IMR-90 (cell line): Measurements from ENCODE around the gene CTNNA2. TPM values are rescaled to one million over a fixed set of nuclear protein-coding genes. Genes with fewer than 3 reads are reported as not detected.

Experiments used
- ATAC-seq: fragments of 200-7000 bp; cut with Tn5 transposase; 2 replicates; pipeline ENCODE4 v1.9.1; 2020; ENCODE audit warnings: low read depth, mild to moderate bottlenecking, moderate library complexity
- BruUV-seq: library from RNA; stranded (reverse); fragments of 400-500 nt; replicated peaks from 2 replicates; lab custom pipeline; 2021; lab: Mats Ljungman, UMichigan
- CTCF ChIA-PET: fragments of 300-600 bp; formaldehyde crosslinking; extraction: SDS; loops from one replicate; lab custom pipeline; 2021; ENCODE audit warnings: antibody characterized with exemption; lab: Yijun Ruan, JAX
- POLR2A ChIA-PET: fragments of 300-600 bp; sonication (Branson Sonifier 250); formaldehyde crosslinking; loops from one replicate; lab custom pipeline; 2022; ENCODE audit warnings: antibody characterized with exemption; ENCODE audit not compliant: unreplicated experiment; lab: Charles Lee
- DNase-seq: peaks from one replicate; pipeline ENCODE4 v3.0.0; 2013
- H2AFZ ChIP-seq: replicated peaks from 2 replicates; pipeline ENCODE3; 2013; ENCODE audit warnings: low read length, mild to moderate bottlenecking; ENCODE audit not compliant: poor library complexity
- H2AK5ac ChIP-seq: 2 replicates; pipeline ENCODE4 v1.6.1; 2013; ENCODE audit warnings: low read depth, low read length, inconsistent platforms
- H2AK9ac ChIP-seq: replicated peaks from 2 replicates; pipeline ENCODE3; 2013; ENCODE audit warnings: mild to moderate bottlenecking, low read depth, low read length, moderate library complexity; ENCODE audit not compliant: poor library complexity
- H2BK120ac ChIP-seq: 2 replicates; pipeline ENCODE4 v1.6.1; 2013; ENCODE audit warnings: low read depth, low read length, inconsistent platforms
- H2BK15ac ChIP-seq: 3 replicates; pipeline ENCODE4 v1.6.1; 2013; ENCODE audit warnings: low read depth, low read length, inconsistent platforms
- H2BK20ac ChIP-seq: 2 replicates; pipeline ENCODE4 v1.6.1; 2013; ENCODE audit warnings: low read depth, mild to moderate bottlenecking, inconsistent platforms, low read length, moderate library complexity
- H2BK5ac ChIP-seq: 2 replicates; pipeline ENCODE4 v1.6.1; 2013; ENCODE audit warnings: mild to moderate bottlenecking, low read depth, low read length, inconsistent platforms; ENCODE audit not compliant: poor library complexity, severe bottlenecking
- H3K14ac ChIP-seq: replicated peaks from 2 replicates; pipeline ENCODE4 v1.6.1; 2013; ENCODE audit warnings: low read depth, low read length, inconsistent platforms
- H3K18ac ChIP-seq: 2 replicates; pipeline ENCODE4 v1.6.1; 2013; ENCODE audit warnings: low read depth, low read length, control low read depth
- H3K23ac ChIP-seq: 2 replicates; pipeline ENCODE4 v1.6.1; 2013; ENCODE audit warnings: low read depth, low read length, inconsistent platforms
- H3K27ac ChIP-seq: 2 replicates; pipeline ENCODE4 v1.5.1; 2013; ENCODE audit warnings: mild to moderate bottlenecking, control low read depth, low read length; ENCODE audit not compliant: insufficient read depth
- H3K27me3 ChIP-seq: 2 replicates; pipeline ENCODE4 v1.6.1; 2013; ENCODE audit warnings: low read length; ENCODE audit not compliant: control insufficient read depth, insufficient read depth
- H3K36me3 ChIP-seq: 2 replicates; pipeline ENCODE4 v1.6.1; 2013; ENCODE audit warnings: low read length, mixed read lengths; ENCODE audit not compliant: control insufficient read depth, insufficient read depth
- H3K4ac ChIP-seq: 2 replicates; pipeline ENCODE4 v1.6.1; 2013; ENCODE audit warnings: low read depth, low read length, inconsistent platforms
- H3K4me1 ChIP-seq: 2 replicates; pipeline ENCODE4 v1.6.1; 2013; ENCODE audit warnings: low read length, mixed read lengths; ENCODE audit not compliant: control insufficient read depth, insufficient read depth
- H3K4me2 ChIP-seq: 2 replicates; pipeline ENCODE4 v1.6.1; 2013; ENCODE audit warnings: low read depth, mild to moderate bottlenecking, control low read depth, low read length, moderate library complexity
- H3K4me3 ChIP-seq: 2 replicates; pipeline ENCODE4 v1.5.1; 2013; ENCODE audit warnings: low read depth, mild to moderate bottlenecking, control low read depth, low read length, moderate library complexity; ENCODE audit not compliant: insufficient read depth
- H3K56ac ChIP-seq: 2 replicates; pipeline ENCODE4 v1.6.1; 2013; ENCODE audit warnings: low read length, inconsistent platforms; ENCODE audit not compliant: insufficient read depth; ENCODE audit errors: extremely low read depth
- H3K79me1 ChIP-seq, 2 experiments: 2 replicates each; pipeline ENCODE4 v1.6.1; 2013; ENCODE audit warnings: low read length in 2 of 2, inconsistent platforms in 1 of 2, low read depth in 1 of 2
- H3K9ac ChIP-seq: 2 replicates; pipeline ENCODE4 v1.6.1; 2013; ENCODE audit warnings: low read depth, low read length, control low read depth
- H3K9me1 ChIP-seq: 2 replicates; pipeline ENCODE4 v1.6.1; 2013; ENCODE audit warnings: low read length, inconsistent platforms; ENCODE audit not compliant: insufficient read depth
- H3K9me3 ChIP-seq: 2 replicates; pipeline ENCODE4 v1.6.1; 2013; ENCODE audit warnings: low read length; ENCODE audit not compliant: control insufficient read depth, insufficient read depth
- H4K20me1 ChIP-seq: 2 replicates; pipeline ENCODE4 v1.6.1; 2013; ENCODE audit warnings: low read length, inconsistent platforms; ENCODE audit not compliant: insufficient read depth
- H4K5ac ChIP-seq: 2 replicates; pipeline ENCODE4 v1.6.1; 2013; ENCODE audit warnings: mild to moderate bottlenecking, low read depth, low read length, control low read depth
- H4K8ac ChIP-seq, 2 experiments: 2 replicates each; pipeline ENCODE4 v1.6.1; 2013; ENCODE audit warnings: low read depth in 2 of 2, low read length in 2 of 2, control low read depth in 1 of 2, inconsistent platforms in 1 of 2
- H4K91ac ChIP-seq: 2 replicates; pipeline ENCODE4 v1.6.1; 2013; ENCODE audit warnings: low read depth, low read length, inconsistent platforms; ENCODE audit not compliant: insufficient read depth
- BHLHE40 ChIP-seq: fragments of 150-350 bp; IDR thresholded peaks from 2 replicates; pipeline ENCODE4 v1.6.1; 2016; ENCODE audit warnings: mild to moderate bottlenecking, low read depth, low read length
- CEBPB ChIP-seq: IDR thresholded peaks from 2 replicates; pipeline ENCODE4 v1.6.1; 2012; ENCODE audit warnings: low read depth, low read length, improper control_type of control experiment
- MAZ ChIP-seq: IDR thresholded peaks from 2 replicates; pipeline ENCODE4 v1.6.1; 2012; ENCODE audit warnings: low read depth, mild to moderate bottlenecking, low read length, improper control_type of control experiment, moderate library complexity, borderline replicate concordance
- MXI1 ChIP-seq: IDR thresholded peaks from 2 replicates; pipeline ENCODE4 v1.6.1; 2012; ENCODE audit warnings: low read depth, mild to moderate bottlenecking, low read length, moderate library complexity, borderline replicate concordance
- NFE2L2 ChIP-seq: fragments of 150-350 bp; IDR thresholded peaks from 2 replicates; pipeline ENCODE4 v1.6.1; 2016; ENCODE audit warnings: low read depth, mild to moderate bottlenecking, low read length
- WGBS, 2 experiments: methylation state at CpG; one replicate each; pipeline versions ENCODE4 v1.1.5 to v1.1.7; 2013; ENCODE audit warnings: missing lambda C conversion rate in 2 of 2; ENCODE audit not compliant: insufficient read length in 1 of 2; ENCODE audit errors: extremely low coverage in 2 of 2; 5-methylcytosine and 5-hydroxymethylcytosine counted together
- dilution Hi-C: fragments of 300-500 bp; cut with HindIII; formaldehyde crosslinking; loops from one replicate; pipeline ENCODE4 v1.14.3; 2018; ENCODE audit warnings: low sequenced_read_pairs; ENCODE audit not compliant: unreplicated experiment
- in situ Hi-C: fragments of 300-500 bp; cut with MboI; formaldehyde crosslinking; loops from 3 replicates; pipeline ENCODE4 v1.14.3; 2019; ENCODE audit warnings: low sequenced_read_pairs, inconsistent platforms, mixed read lengths
- intact Hi-C: fragments of 100-400 bp; cut with micrococcal nuclease; formaldehyde crosslinking; loops from 2 replicates; pipeline ENCODE4 v1.10.0; 2022
- polyA plus RNA-seq, 3 experiments: library from polyadenylated mRNA; depleted of rRNA; stranded (reverse); fragments of >200 nt; gene quantifications; 2 replicates each; pipeline ENCODE4 v1.2.3, GENCODE V29; 2012; ENCODE audit warnings: low replicate concordance in 1 of 3
- total RNA-seq: library from RNA; depleted of rRNA; stranded (reverse); fragments of >200 nt; gene quantifications from 2 replicates; pipeline ENCODE4 v1.2.3, GENCODE V29; 2012

The CTNNA2 gene
- total and polyA plus RNA-seq, 2 of the 4 experiments (the other 2 are of a cell fraction) = not detected

GRCh38 chr2:79861059-79861374 is 348.2 kb downstream of the CTNNA2 start:
- ATAC-seq = no peak
- Histone ChIP-seq H2BK5ac (no peak overlapping the region), H2AK9ac (no peak overlapping the region), H2BK20ac (no peak overlapping the region), H2AK5ac (no peak overlapping the region), H3K23ac (no peak overlapping the region), H3K18ac (no peak overlapping the region), H3K36me3 (no peaks in the 10 kb centered on the region), H3K9me3 (no peaks in the 10 kb centered on the region), H3K4me3 (no peak overlapping the region), H4K8ac (no peak overlapping the region), H3K14ac (no peak overlapping the region), H3K9me1 (no peaks in the 10 kb centered on the region), H4K91ac (no peak overlapping the region), H3K9ac (no peak overlapping the region), H3K27ac (no peak overlapping the region), H2BK15ac (no peak overlapping the region), H3K79me1 (no peaks in the 10 kb centered on the region), H3K4me2 (no peak overlapping the region), H4K20me1 (no peaks in the 10 kb centered on the region), H3K4me1 (no peaks in the 10 kb centered on the region), H3K27me3 (no peaks in the 10 kb centered on the region), H2BK120ac (no peak overlapping the region), H2AFZ (no peak overlapping the region), H3K4ac (no peak overlapping the region), H4K5ac (no peak overlapping the region), H3K56ac (no peak overlapping the region)
- intact Hi-C loops = no loop called here
- BruUV-seq = no TSS peak
- dilution Hi-C loops = no loop called here
- in situ Hi-C loops = no loop called here
- ChIA-PET CTCF (interaction anchor here (0.5 to 1.0 kb wide), 3 partner anchors 14 to 601 kb away, joined by 3 to 4 read pairs (median 3); no protein-coding TSS in a partner anchor), POLR2A (no interaction called here)
- TF ChIP-seq BHLHE40 (no peak), MXI1 (no peak), MAZ (no peak), NFE2L2 (no peak), CEBPB (no peak)
- WGBS, 2 experiments = no CpG with 5 or more reads among the region's 1 CpG
- DNase-seq = no peak
